DND-41 (cell line): Measurements from ENCODE around the gene FAM184B.

Source experiments
- ATAC-seq: fragments of 200-7000 bp; cut with Tn5 transposase; 3 replicates; pipeline ENCODE4 v1.9.1; 2021; ENCODE audit warnings: low read depth; ENCODE audit not compliant: insufficient read depth
- DNase-seq: peaks from one replicate; pipeline ENCODE4 v3.0.0-alpha.2; 2020
- H2AFZ ChIP-seq: 2 replicates; pipeline ENCODE4 v1.6.0; 2012; ENCODE audit warnings: low read depth, low read length
- H3K27ac ChIP-seq: 2 replicates; pipeline ENCODE4 v1.5.1; 2012; ENCODE audit warnings: low read length, inconsistent platforms
- H3K27me3 ChIP-seq: fragments of 200-600 bp; sonication (generic); 2 replicates; pipeline ENCODE4 v1.6.0; 2012; ENCODE audit warnings: low read length, mild to moderate bottlenecking, inconsistent platforms; ENCODE audit not compliant: insufficient read depth, poor library complexity
- H3K36me3 ChIP-seq: 2 replicates; pipeline ENCODE4 v1.5.1; 2012; ENCODE audit warnings: low read length, inconsistent platforms; ENCODE audit not compliant: insufficient read depth
- H3K4me1 ChIP-seq: 2 replicates; pipeline ENCODE4 v1.5.1; 2012; ENCODE audit warnings: mild to moderate bottlenecking, low read length; ENCODE audit not compliant: insufficient read depth
- H3K4me2 ChIP-seq: 2 replicates; pipeline ENCODE4 v1.6.0; 2012; ENCODE audit warnings: mild to moderate bottlenecking, moderate library complexity, low read length, inconsistent platforms; ENCODE audit not compliant: insufficient read depth
- H3K4me3 ChIP-seq, 2 experiments: fragments of 200-600 bp in 1 of 2; shearing (Covaris generic) in 1 of 2; 2 replicates each; pipeline ENCODE4 v1.5.1; 2012 to 2016; ENCODE audit warnings: inconsistent platforms in 2 of 2, low read length in 2 of 2, mild to moderate bottlenecking in 2 of 2, low read depth in 1 of 2, moderate library complexity in 1 of 2
- H3K79me2 ChIP-seq: 2 replicates; pipeline ENCODE4 v1.6.0; 2012; ENCODE audit warnings: low read length, inconsistent platforms; ENCODE audit not compliant: insufficient read depth
- H3K9ac ChIP-seq: 2 replicates; pipeline ENCODE4 v1.6.0; 2012; ENCODE audit warnings: low read depth, mild to moderate bottlenecking, inconsistent platforms, low read length, moderate library complexity
- H3K9me3 ChIP-seq: 2 replicates; pipeline ENCODE4 v1.5.1; 2012; ENCODE audit warnings: low read length, moderate library complexity, mild to moderate bottlenecking, inconsistent platforms; ENCODE audit not compliant: insufficient read depth, severe bottlenecking
- H4K20me1 ChIP-seq: 2 replicates; pipeline ENCODE4 v1.6.0; 2012; ENCODE audit warnings: low read length; ENCODE audit not compliant: insufficient read depth
- CTCF ChIP-seq: IDR thresholded peaks from 2 replicates; pipeline ENCODE4 v1.5.1; 2012; ENCODE audit warnings: borderline replicate concordance, low read length, moderate library complexity, mild to moderate bottlenecking; ENCODE audit not compliant: poor library complexity, severe bottlenecking; ENCODE audit errors: extremely low read depth
- EZH2 ChIP-seq: IDR thresholded peaks from 3 replicates; pipeline ENCODE4 v1.6.1; 2012; ENCODE audit warnings: borderline replicate concordance, low read depth, mild to moderate bottlenecking, moderate library complexity, low read length, inconsistent platforms; ENCODE audit not compliant: severe bottlenecking

FAM184B gene

GRCh38 chr4:17647927-17648326 lies 133.5 kb downstream of the FAM184B start:
- Histone ChIP-seq H3K4me3 (no peak overlapping the region), H3K9me3 (peaks cover 2% of the 10 kb centered on the region), H3K4me2 (no peak overlapping the region), H3K4me1 (peaks cover 12% of the 10 kb centered on the region), H3K27ac (no peak overlapping the region), H3K27me3 (no peaks in the 10 kb centered on the region), H4K20me1 (no peaks in the 10 kb centered on the region), H3K79me2 (no peaks in the 10 kb centered on the region), H3K9ac (no peak overlapping the region), H3K36me3 (no peaks in the 10 kb centered on the region), H2AFZ (no peak overlapping the region)
- TF ChIP-seq CTCF = peak; percentile 26
- TF ChIP-seq EZH2 = no peak
- DNase-seq (no peak), ATAC-seq (no peak)

GRCh38 chr4:17647176-17647806 lies 134.1 kb downstream of the FAM184B start:
- Histone ChIP-seq H3K27me3 (no peaks in the 10 kb centered on the region), H3K27ac (no peak overlapping the region), H3K4me1 (peaks cover 12% of the 10 kb centered on the region), H2AFZ (no peak overlapping the region), H3K79me2 (no peaks in the 10 kb centered on the region), H3K36me3 (no peaks in the 10 kb centered on the region), H3K4me3 (no peak overlapping the region), H3K9ac (no peak overlapping the region), H3K9me3 (peaks cover 3% of the 10 kb centered on the region), H3K4me2 (no peak overlapping the region), H4K20me1 (no peaks in the 10 kb centered on the region)
- TF ChIP-seq EZH2 (no peak), CTCF (no peak)
- no peak for DNase-seq
- ATAC-seq = no peak

- peaks cover 10% of the 10 kb centered on the region for H3K4me1 ChIP-seq
- no peaks in the 10 kb centered on the region for H3K79me2 ChIP-seq
- H3K4me3 ChIP-seq = no peak overlapping the region
- DNase-seq (no peak), ATAC-seq (no peak)
- H2AFZ ChIP-seq = no peak overlapping the region
- no peak overlapping the region for H3K9ac ChIP-seq
- H3K36me3 ChIP-seq = no peaks in the 10 kb centered on the region
- H3K4me2 ChIP-seq = no peak overlapping the region
- peaks cover 3% of the 10 kb centered on the region for H3K9me3 ChIP-seq
- TF ChIP-seq EZH2 (no peak), CTCF (no peak)
- no peaks in the 10 kb centered on the region for H4K20me1 ChIP-seq
- H3K27ac ChIP-seq = no peak overlapping the region
- no peaks in the 10 kb centered on the region for H3K27me3 ChIP-seq
These were observed 134.7 kb downstream of the FAM184B start for GRCh38 chr4:17646693-17647092.
